Choroid plexus epithelial cell (primary cell): ENCODE data around the gene SLC40A1.

Experiments
- DNase-seq: peaks from one replicate; pipeline ENCODE4 v3.0.0-alpha.2; 2010; ENCODE audit warnings: low read depth
- H3K4me3 ChIP-seq: 2 replicates; pipeline ENCODE4 v1.5.1; 2011; ENCODE audit warnings: low read depth, mild to moderate bottlenecking, control low read depth, low read length, moderate library complexity
- CTCF ChIP-seq: conservative IDR thresholded peaks from 2 replicates; pipeline ENCODE4 v1.5.1; 2011; ENCODE audit warnings: low read depth, mild to moderate bottlenecking, control low read depth, inconsistent platforms, low read length, moderate library complexity

The SLC40A1 gene

GRCh38 chr2:189526241-189526640 is 54.3 kb downstream of the SLC40A1 start:
- TF ChIP-seq CTCF: no peak
- no peak overlapping the region for H3K4me3 ChIP-seq
- DNase-seq: no peak

GRCh38 chr2:189524746-189525145 is 55.8 kb downstream of the SLC40A1 start:
- TF ChIP-seq CTCF: no peak
- DNase-seq: no peak
- H3K4me3 ChIP-seq: no peak overlapping the region

- no peak for TF ChIP-seq CTCF
- DNase-seq: peak; percentile 58
Measured at GRCh38 chr2:189522435-189523151, 58.0 kb downstream of the SLC40A1 start.

GRCh38 chr2:189521699-189522434 is 58.7 kb downstream of the SLC40A1 start:
- no peak overlapping the region for H3K4me3 ChIP-seq
- DNase-seq: peak; percentile 40
- TF ChIP-seq CTCF: no peak

More at GRCh38 chr2:189522435-189523151, 58.0 kb downstream of the SLC40A1 start:
- H3K4me3 ChIP-seq: no peak overlapping the region

GRCh38 chr2:189519631-189520387 is 60.8 kb downstream of the SLC40A1 start:
- no peak overlapping the region for H3K4me3 ChIP-seq
- no peak for TF ChIP-seq CTCF
- DNase-seq: no peak

GRCh38 chr2:189517847-189518535 is 62.6 kb downstream of the SLC40A1 start:
- no peak overlapping the region for H3K4me3 ChIP-seq
- TF ChIP-seq CTCF: no peak
- DNase-seq: peak; percentile 85
